Thyroid gland (tissue), 4 donors: ENCODE results near the gene ANKRD13D. TPM values are rescaled to one million over a fixed set of nuclear protein-coding genes. Genes with fewer than 3 reads are reported as not detected.

Experiments
- DNase-seq, 2 donors: peaks; one replicate each; pipeline ENCODE4 v3.0.0-alpha.2; 2019
- H3K27ac ChIP-seq, 3 donors: fragments of 200-600 bp; sonication (generic); 1 replicate in 2 of 3; 2 replicates in 1 of 3; pipeline ENCODE4 v1.5.1; 2016 to 2019; ENCODE audit warnings: mild to moderate bottlenecking in 1 of 3, moderate library complexity in 1 of 3
- H3K27me3 ChIP-seq: fragments of 200-600 bp; sonication (generic); one replicate; pipeline ENCODE4 v1.5.1; 2019
- H3K36me3 ChIP-seq, 2 donors: fragments of 200-600 bp; sonication (generic); one replicate each; pipeline ENCODE4 v1.5.1; 2016 to 2019
- H3K4me1 ChIP-seq, 2 donors: fragments of 200-600 bp; sonication (generic); one replicate each; pipeline ENCODE4 v1.5.1; 2017 to 2019
- H3K4me3 ChIP-seq, 3 donors: fragments of 200-600 bp; sonication (generic); replicated peaks in 1 of 3; 1 replicate in 2 of 3; 2 replicates in 1 of 3; pipeline ENCODE4 v1.5.1; 2016; ENCODE audit warnings: mild to moderate bottlenecking in 1 of 3
- H3K9me3 ChIP-seq: fragments of 200-600 bp; sonication (generic); one replicate; pipeline ENCODE4 v1.5.1; 2017
- CTCF ChIP-seq, 6 experiments: fragments of 200-600 bp in 3 of 6; fragments of 450-650 bp in 3 of 6; sonication (generic) in 3 of 6; IDR thresholded peaks; one replicate each; pipeline ENCODE4 v1.5.1; 2016 to 2019; ENCODE audit warnings: antibody characterized with exemption in 6 of 6, mild to moderate bottlenecking in 2 of 6, inconsistent platforms in 1 of 6, moderate library complexity in 1 of 6
- POLR2A ChIP-seq, 2 donors: fragments of 450-650 bp; IDR thresholded peaks; one replicate each; pipeline ENCODE4 v1.6.1; 2017; ENCODE audit warnings: antibody characterized with exemption in 2 of 2, mild to moderate bottlenecking in 2 of 2, moderate library complexity in 1 of 2
- WGBS, 2 donors: methylation state at CpG; one replicate each; pipeline ENCODE4 v1.1.5; 2017; 5-methylcytosine and 5-hydroxymethylcytosine counted together
- intact Hi-C: fragments of 100-400 bp; cut with DNase I; formaldehyde crosslinking; loops from one replicate; pipeline ENCODE4 v1.15.1; 2023
- total RNA-seq, 4 donors: library from RNA; depleted of rRNA; stranded (reverse); fragments of >200 nt; gene quantifications; one replicate each; pipeline ENCODE4 v1.2.3, GENCODE V29; 2016

ANKRD13D gene
- total RNA-seq, 4 donors from 2014 or later, result 27.9 to 36.8 (median 31.5) TPM

DNA sequence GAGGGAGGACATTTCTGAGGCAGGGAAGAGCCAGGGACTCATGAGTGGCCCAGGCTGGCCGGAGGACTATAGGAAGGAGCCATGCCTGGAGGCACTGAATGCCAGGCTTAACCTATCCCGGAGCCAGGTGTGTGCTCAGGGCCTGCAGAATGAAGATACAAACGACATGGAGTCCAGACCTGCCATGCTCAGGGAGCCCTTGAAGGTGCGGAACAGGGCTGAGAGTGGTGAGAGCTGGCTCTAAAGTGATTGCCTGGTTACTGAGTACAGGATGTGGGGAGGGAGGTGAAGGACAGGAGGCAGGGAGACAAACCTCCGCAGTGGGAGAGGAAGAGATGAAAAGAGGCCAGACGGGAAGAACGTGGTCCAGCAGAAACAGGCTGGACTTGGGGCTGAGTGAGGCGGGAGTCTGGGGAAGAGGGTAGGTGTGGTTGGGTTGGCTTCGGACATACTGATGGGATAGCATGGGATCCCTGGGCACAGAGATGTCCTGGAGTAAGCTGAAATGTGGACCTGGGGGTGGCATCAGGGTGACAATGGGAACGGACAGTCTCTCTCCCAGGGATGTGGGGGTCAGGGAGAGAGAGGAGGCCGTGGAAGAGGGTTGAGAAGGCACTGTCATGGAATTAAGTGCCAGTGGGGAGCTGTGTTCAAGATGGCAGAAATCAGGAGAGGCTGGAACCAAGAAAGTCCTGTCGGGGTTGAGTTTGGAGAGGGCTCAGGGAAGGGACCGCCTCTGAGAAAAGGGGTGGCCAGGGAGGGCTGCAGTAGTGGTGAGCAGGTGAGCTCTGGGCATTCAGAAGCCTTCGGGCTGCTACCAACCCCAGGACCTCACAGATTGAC, 1.5 kb upstream of the ANKRD13D start:
- H3K4me1 ChIP-seq, result peaks cover 15 to 27% of the 10 kb centered on the region in 2 donors
- no peak for DNase-seq
- H3K4me3 ChIP-seq, result peak overlapping the region in 1 of 3 donors; percentile 88

GRCh38 chr11:67288198-67288451, 978 bp upstream of the ANKRD13D start:
- intact Hi-C loops, result no loop called here
- Histone ChIP-seq H3K27ac (peak overlapping the region; percentile 90 to 95 (median 93)), H3K36me3 (peaks cover 31 to 42% of the 10 kb centered on the region in 2 donors), H3K4me1 (peaks cover 15 to 27% of the 10 kb centered on the region in 2 donors), H3K27me3 (no peaks in the 10 kb centered on the region), H3K4me3 (peak overlapping the region in 1 of 3 donors; percentile 88), H3K9me3 (no peaks in the 10 kb centered on the region)
- no peak for DNase-seq
- no peak for TF ChIP-seq POLR2A (IDR thresholded peaks at IDR 0.05)
- TF ChIP-seq CTCF (IDR thresholded peaks at IDR 0.05), result no peak
- 37 to 61% methylated on average over 4 of the region's 4 CpGs for WGBS, 2 donors

More for the DNA sequence above, 1.5 kb upstream of the ANKRD13D start:
- TF ChIP-seq CTCF (IDR thresholded peaks at IDR 0.05) (no peak), POLR2A (IDR thresholded peaks at IDR 0.05) (no peak)
- intact Hi-C loops, result no loop called here
- no peaks in the 10 kb centered on the region for H3K27me3 ChIP-seq
- no peaks in the 10 kb centered on the region for H3K9me3 ChIP-seq
- H3K27ac ChIP-seq, result peak overlapping the region; percentile 90 to 95 (median 93)
- 76 to 79% methylated on average over 13 to 14 of the region's 14 CpGs for WGBS, 2 donors
- H3K36me3 ChIP-seq, result peaks cover 37 to 48% of the 10 kb centered on the region in 2 donors

- no peaks in the 10 kb centered on the region for H3K27me3 ChIP-seq
- intact Hi-C loops, result no loop called here
- TF ChIP-seq POLR2A (IDR thresholded peaks at IDR 0.05) (peak; percentile 5 to 67), CTCF (IDR thresholded peaks at IDR 0.05) (peak in 3 of 6 experiments; percentile 51 to 54 (median 51))
- peak overlapping the region; percentile 90 to 95 (median 93) for H3K27ac ChIP-seq
- 2% methylated on average over 13 of the region's 87 CpGs; no CpG with 5 or more reads in 1 of the 2 donors for WGBS, 2 donors
- no peaks in the 10 kb centered on the region for H3K9me3 ChIP-seq
- peaks cover 15 to 27% of the 10 kb centered on the region in 2 donors for H3K4me1 ChIP-seq
- peaks cover 26 to 38% of the 10 kb centered on the region in 2 donors for H3K36me3 ChIP-seq
- DNase-seq, result peak; percentile 86 to 88
- peak overlapping the region; percentile 36 to 88 (median 73) for H3K4me3 ChIP-seq
These were observed 464 bp upstream of the ANKRD13D start for GRCh38 chr11:67288452-67289225.

- peaks cover 14 to 26% of the 10 kb centered on the region in 2 donors for H3K36me3 ChIP-seq
- H3K4me1 ChIP-seq, result peaks cover 15 to 27% of the 10 kb centered on the region in 2 donors
- H3K4me3 ChIP-seq, result peak overlapping the region; percentile 18 to 88 (median 24)
- peak overlapping the region in 2 of 3 donors; percentile 50 to 58 for H3K27ac ChIP-seq
- no peaks in the 10 kb centered on the region for H3K27me3 ChIP-seq
- intact Hi-C loops, result no loop called here
- WGBS, 2 donors, result 24 to 32% methylated on average over 17 to 18 of the region's 36 CpGs
- no peaks in the 10 kb centered on the region for H3K9me3 ChIP-seq
- peak in 1 of 2 donors; percentile 41 for DNase-seq
- TF ChIP-seq CTCF (IDR thresholded peaks at IDR 0.05) (no peak), POLR2A (IDR thresholded peaks at IDR 0.05) (no peak)
These were observed 762 bp downstream of the ANKRD13D start for GRCh38 chr11:67289651-67290479.
